ENCODE measurements around the gene TTLL8.
A peak's percentile ranks its signal among the peaks of the same experiment; 100 is the strongest.

The TTLL8 gene

GRCh38 chr22:49968831-49969661, 89.1 kb downstream of the TTLL8 start:
- H3K9ac ChIP-seq (ENCODE audit: low read length) = peak overlapping the region; percentile 98
- H3K27me3 ChIP-seq (replicated peaks; ENCODE audit: control insufficient read depth, insufficient read depth, low read length) = no peaks in the 10 kb centered on the region
- no peak for DNase-seq (ENCODE audit: low read depth)
- H3K4me1 ChIP-seq (ENCODE audit: control insufficient read depth, insufficient read depth, low read length) = peaks cover 62% of the 10 kb centered on the region
- H3K9me3 ChIP-seq (ENCODE audit: control insufficient read depth, low read length) = no peaks in the 10 kb centered on the region
- no peak overlapping the region for H3K4me3 ChIP-seq (ENCODE audit: low read length)
- peaks cover 8% of the 10 kb centered on the region for H3K36me3 ChIP-seq (ENCODE audit: control insufficient read depth, insufficient read depth, low read length, severe bottlenecking)

All from adipocyte (in vitro differentiated cells).